SHP77 treated with DMSO at 0.1 percent for 48 hours (cell line): ENCODE results near the gene AQP5.
A peak's percentile ranks its signal among the peaks of the same experiment; 100 is the strongest.

Experiments
- DNase-seq: peaks from one replicate; lab custom pipeline; 2025; lab: John Stamatoyannopoulos, UW

Gene AQP5

DNA sequence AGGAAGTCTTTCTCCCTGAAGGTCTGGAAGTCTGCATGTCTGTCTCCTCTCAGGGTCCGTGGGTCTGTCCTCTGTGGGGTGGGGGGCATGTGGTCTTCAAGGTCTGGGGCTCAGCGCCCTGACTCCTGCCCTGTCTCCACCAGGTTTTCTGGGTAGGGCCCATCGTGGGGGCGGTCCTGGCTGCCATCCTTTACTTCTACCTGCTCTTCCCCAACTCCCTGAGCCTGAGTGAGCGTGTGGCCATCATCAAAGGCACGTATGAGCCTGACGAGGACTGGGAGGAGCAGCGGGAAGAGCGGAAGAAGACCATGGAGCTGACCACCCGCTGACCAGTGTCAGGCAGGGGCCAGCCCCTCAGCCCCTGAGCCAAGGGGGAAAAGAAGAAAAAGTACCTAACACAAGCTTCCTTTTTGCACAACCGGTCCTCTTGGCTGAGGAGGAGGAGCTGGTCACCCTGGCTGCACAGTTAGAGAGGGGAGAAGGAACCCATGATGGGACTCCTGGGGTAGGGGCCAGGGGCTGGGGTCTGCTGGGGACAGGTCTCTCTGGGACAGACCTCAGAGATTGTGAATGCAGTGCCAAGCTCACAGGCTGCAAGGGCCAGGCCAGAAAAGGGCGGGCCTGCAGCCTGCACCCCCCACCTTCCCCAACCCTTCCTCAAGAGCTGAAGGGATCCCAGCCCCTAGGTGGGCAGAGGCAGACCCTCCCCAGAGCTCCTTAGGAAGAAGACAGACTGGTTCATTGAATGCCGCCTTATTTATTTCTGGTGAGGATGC is 3.4 kb downstream of the AQP5 start:
- no peak for DNase-seq

DNA sequence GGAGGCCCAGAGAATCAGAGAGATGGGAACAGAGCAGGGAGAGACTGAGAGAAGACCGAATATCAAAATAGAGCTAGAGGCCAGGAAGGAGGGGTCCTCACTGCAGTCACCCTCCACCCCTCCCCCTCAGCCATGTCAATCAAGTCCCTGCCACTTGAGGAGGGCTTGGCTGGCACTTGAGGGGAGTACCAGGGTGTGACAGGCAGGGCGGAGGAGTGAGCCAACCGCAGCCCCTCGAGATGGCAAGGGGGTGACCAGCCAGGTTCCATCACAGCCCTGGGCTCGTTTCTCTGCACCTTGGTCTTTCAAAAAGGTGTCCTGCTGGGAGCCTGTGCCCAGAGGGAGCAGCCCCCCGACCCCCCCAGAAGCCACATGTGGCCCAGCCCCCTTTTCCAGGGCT is 4.2 kb downstream of the AQP5 start:
- DNase-seq = no peak

DNA sequence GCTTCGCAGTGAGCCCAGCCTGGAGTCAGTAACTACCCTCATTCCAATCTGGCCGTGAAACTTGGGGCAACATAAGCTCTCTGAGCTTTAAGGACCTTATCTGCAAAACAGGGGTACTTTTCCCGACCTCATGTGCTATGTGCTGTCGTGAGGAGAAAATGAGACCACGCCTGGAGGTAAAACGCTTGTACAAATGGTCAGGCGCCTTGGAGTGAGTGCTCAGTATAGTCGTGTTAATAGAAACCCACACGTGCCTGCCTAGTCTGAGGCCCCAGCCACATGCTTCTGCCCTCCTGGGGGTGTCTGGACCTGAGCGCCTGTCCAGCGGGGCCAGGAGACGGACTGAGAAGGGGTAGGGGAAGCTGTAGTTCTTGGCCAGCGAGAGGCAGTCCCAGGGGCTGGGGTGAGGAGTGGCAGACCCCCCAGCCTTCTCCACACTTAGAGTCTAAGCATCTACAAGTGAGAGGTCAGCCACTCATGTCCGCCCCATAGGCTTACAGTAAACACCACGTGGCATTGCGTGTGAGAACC is 4.9 kb downstream of the AQP5 start:
- DNase-seq = no peak

DNA sequence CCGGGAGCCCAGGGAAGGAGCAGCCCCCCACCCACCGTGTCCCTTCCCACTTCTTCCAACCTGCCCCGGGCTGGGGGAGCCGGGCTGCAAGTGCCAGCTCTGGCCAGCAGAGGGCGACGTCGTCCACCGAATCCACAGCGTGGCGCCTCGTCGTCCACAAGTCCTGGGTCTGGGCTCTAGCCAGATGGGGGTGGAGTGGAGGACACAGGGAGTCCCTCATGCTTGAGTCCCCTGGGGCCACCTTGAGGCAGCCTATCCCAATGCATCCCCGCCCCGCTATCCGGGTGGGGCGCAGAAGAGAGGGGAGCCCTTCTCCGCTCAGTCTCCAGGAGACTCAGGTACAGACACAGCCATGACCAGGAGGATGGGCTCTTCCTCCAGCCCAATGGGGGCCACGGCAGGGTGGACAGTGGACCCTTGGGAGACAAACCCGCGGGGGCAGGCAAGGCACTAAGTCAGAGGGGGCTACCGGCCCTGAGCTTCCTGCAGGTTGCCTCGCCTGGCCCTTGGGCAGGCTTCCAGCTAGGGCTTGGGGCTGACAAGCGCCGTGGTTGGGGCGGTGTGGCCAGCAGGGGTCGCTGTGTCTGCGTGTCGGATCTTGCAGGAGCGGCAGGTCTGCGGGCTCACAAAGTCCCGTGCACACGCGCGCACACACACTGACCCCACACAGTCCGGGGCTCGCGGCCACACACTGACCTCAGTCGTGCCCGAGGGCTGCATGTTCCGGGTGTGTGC is 5.5 kb downstream of the AQP5 start:
- peak; percentile 27 for DNase-seq

DNA sequence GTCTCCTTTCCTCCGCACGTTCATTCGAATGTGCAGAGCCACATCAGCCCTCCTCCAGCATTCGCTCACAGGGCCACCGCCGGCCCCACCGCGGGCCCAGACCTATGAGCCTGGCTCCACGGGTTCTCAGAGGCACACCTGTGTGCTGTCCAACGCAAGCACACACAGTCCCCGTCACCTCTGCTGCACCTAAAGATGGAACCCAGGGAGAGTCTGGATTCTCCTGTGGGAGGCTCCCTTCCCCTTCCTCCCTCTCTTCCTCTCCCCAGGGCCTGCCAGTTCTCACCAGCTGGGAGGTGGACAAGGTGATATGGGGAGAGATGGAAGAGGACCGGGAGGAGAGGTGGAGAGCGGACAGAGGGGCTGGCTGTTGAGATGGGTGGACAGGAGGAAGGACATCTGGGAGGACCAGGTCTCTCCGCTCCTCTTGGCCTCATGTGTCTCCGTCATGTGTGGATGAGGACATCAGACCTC is 6.1 kb downstream of the AQP5 start:
- DNase-seq = no peak

DNA sequence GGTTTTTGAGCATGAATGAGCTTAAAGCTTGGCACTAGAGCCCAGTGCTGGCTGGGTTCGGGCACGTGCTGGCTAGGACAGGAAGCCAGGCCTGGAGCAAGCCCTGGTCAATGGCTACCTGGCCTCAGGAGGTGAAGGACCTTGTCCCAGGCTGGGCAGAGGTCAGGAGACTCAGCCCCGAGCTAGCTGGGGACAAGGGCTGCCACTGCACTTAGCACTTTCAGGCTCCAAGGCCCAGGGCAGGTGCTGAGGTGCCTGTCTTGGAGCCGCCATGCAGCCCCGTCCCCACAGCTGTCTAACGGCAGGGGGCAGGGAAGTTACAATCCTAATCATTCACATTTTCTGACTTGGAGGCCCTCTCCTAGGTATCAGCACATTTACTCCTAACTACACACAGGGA is 6.8 kb downstream of the AQP5 start:
- DNase-seq = no peak

DNA sequence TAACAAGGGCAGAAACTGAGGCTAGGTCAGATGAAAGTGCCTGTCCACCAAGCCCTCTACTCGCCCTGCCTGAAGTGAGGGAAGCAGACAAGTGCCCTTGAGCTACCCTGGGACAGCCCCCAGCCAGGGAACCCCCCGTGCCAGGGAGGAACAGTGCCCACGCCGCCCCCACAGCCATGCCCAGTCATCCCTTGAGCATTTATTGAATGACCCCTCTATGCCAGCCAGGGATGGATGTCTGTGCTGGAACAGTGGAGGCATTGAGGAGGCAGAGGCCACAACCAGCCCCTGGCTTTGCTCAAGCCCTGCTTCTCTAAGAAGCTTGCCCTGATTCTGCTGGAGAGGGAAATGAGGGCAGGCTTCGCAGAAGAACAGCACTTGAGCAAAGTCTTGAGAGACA is 7.4 kb downstream of the AQP5 start:
- no peak for DNase-seq

DNA sequence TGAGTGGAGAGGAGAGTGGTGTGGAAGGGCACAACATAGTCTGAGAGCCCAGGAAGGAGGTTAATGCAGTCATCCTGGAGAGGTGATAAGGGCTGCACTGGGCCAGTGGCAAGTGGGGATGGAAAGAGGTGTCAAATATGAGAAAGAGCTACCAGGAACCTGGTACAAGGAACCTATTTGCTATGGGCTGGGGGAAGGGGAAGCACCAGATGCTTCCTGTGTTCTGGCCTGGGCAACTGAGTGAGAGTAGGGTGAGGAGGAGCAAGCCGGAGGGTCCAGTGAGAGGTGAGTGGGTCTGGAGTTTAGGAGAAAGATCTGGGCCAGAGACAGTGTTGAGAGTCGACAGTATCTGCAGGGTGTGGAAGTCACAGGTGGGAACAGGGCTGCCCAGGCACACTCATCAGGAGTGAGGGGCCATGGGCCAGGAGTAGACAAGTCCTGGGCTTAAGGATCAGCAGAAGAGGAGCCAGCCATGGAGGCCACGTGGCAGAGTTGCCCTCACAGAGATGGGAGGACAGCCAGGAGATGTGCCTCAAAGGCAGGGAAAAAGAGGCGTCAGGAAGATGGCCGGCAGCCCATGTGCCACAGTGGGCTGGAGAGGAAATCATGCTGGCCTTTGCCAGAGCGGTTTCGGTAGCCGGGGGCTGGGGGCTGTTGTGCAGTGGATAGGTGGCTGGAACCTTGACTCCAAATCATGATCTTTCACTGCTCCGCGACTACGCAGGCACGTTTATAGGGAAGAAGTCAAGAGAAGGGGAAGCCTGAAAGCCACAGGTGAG is 8.2 kb downstream of the AQP5 start:
- no peak for DNase-seq

DNA sequence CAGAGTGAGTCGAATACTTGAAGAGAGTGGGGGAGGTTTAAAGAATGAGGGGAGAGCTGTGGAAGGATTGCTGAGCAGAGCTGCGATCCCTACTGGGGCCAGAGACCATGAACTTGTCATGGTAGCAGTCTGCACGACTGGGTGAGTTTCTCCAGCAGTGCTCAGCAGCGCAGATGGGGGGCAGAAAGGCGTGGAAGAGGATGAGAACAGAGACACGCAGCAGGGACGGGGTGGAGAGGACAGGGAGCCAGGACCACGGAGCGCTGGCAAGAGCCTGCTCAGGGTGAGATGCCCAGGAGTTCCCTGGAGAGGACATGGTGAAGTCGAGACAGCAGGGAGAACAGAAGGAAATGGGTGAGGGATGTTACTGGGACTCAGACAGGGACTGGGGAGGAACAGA is 9.0 kb downstream of the AQP5 start:
- DNase-seq = no peak

DNA sequence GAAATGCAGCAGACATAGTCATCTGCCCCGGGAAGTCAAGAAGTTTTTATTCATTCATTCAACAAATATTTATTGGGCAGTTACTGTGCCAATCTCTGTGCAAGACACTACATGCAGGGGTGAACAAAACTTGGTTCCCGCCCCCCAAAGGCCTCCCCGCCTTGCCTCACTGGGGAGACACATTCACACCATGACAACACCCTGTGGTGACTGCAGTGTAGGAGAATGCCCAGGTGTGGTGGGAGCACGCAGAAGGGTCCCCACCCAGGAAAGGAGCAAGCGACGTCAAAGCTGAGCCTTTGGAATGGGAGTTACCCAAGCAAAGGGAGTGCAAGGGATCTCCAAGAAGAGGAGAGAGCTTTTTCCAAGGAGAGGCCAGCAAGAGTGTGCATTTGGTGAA is 9.5 kb downstream of the AQP5 start:
- DNase-seq = no peak

DNA sequence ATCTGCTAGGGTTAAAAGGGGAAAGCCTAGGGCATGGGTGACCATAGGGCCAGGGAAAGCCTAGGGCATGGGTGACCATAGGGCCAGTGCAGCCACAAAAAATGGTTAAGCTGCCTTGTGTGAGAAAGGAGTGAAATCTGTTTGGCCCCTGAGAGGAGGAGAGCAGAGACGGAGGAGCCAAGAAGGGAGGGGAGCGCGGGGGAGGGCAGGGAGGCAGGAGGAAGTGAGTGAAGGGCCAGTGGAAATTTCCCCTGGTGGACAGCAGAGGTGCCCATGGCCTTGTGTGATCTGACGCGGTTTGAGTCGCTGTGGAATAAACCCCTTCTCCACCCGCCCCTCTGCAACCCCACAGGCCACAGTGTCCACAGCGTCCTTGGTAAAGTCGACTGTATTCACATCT is 10.5 kb downstream of the AQP5 start:
- no peak for DNase-seq

DNA sequence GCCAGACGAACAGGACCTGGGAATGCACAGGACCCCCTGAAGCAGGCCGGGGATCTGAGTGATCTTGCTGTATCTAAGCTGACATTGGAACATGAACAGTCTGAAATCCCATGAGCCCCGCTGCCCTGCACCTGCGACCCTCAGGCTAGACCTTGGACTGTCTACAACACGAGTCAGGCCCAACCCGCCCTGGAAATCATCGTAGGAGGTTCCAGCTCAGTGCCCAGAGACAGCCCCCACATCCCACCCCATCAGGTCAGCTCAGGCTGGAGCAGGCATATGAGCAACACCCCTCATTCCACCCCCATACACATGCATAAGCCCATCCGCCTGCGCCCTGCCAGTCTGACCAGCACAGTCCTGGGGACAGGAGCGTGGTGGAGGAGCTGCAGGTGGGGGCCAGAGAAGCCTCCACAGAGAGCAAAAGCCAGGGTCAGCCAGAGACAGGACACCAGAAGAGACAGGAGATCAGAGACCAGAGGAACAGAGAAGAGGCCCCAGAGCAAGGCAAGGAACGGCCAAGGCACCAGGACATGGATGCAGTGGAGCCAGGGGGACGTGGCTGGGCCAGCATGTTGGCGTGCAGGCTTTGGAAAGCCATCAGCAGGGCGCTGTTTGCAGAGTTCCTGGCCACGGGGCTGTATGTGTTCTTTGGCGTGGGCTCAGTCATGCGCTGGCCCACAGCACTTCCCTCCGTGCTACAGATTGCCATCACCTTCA is 11.1 kb downstream of the AQP5 start, which contains the start of gene AQP6:
Gene AQP6 (plus strand): TSS at position 307 of the 720 bp plus-strand sequence. CDS start 227 bp downstream, at position 534.
- no peak for DNase-seq

DNA sequence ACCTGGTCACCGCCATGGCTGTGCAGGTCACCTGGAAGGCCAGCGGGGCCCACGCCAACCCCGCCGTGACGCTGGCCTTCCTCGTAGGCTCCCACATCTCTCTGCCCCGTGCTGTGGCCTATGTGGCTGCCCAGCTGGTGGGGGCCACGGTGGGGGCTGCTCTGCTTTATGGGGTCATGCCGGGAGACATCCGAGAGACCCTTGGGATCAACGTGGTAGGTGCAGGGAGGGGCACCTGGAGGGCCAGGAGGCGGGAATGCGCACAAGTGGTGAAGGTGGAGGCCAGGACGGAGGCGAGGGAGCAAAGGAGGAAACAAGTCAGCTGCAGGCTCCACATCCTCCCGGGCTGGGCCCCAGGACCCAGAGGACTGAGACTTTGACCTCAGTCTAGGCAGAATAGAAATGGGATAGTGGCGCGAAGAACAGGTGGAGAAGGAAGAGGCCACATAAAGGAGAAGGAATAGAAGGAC is 11.7 kb downstream of the AQP5 start:
- no peak for DNase-seq

DNA sequence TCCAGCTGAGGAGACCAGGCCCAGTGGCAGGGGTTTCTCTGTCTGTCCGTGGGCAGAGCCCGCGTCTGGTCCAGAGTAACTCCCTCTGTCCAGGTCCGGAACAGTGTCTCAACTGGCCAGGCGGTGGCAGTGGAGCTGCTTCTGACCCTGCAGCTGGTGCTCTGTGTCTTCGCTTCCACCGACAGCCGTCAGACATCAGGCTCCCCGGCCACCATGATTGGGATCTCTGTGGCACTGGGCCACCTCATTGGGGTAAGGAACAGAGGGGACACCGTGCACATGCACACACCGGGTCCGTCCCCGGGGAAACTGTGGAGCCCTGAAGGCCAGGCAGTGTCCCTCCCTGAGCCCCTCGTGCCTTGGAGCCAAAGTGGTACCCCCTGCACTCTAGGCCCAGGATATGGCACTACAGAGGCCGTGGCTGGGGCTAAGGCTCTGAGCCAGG is 12.6 kb downstream of the AQP5 start:
- DNase-seq = peak; percentile 15

DNA sequence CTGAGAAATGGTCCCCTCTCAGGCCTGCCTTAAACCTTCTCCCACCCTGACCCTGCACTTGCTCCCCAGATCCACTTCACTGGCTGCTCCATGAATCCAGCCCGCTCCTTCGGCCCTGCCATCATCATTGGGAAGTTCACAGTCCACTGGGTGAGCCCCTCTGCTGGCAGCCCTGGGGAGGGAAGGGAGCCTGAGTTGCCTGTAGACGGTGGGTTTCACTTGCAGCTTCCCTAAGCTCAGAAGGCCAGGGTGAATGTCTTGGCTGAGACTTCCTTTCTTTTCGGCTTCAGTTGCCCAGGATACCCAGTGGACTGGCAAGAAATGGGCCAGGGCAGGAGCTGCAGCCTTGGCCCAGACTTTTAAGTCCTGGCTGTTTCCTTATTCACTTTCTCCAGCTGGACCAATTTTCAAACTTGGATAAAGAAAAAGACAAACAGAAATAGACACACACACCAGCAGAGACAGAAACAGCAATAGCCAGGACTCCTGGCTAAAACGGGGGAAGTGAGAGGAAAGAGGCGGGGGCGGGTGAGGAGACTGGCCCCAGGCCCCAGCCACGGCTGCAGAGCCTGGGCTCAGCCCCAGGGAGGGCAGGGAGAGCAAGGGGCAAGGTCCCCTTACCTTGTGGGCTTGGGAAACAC is 13.1 kb downstream of the AQP5 start:
- DNase-seq = no peak

DNA sequence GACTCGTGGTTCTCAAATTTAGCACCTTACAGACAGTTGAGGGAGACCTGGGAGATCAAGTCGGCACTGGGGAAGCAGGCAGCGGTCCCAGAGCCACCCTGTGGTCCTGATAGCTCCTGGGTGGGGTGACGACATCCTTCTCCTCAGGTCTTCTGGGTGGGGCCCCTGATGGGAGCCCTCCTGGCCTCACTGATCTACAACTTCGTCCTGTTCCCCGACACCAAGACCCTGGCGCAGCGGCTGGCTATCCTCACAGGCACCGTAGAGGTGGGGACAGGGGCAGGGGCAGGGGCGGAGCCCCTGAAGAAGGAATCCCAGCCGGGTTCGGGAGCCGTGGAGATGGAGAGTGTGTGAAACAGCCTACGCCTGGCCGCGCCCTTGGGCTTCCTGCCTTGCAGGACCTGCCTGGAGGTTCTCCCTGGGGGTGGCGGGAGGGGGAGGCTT is 13.7 kb downstream of the AQP5 start:
- DNase-seq = no peak

DNA sequence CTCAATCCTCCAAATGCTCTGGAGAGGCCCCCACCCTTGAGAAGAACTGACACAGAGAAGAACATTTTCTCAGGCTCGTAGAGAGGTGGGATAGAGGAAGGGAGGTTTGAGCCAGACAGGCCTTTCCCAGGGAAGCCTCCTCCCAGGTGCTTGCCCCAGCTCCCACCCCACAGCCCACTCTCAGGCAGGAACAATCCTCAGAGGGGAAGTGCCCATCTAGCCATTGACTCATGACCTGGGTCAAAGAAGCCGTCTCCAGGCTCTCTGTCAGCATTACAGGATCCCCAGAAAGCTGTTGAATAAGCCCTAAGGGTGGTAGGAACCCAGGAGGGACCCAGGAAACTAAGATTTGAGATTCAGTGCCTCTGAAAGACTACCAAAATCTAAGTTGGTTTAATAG is 14.9 kb downstream of the AQP5 start:
- no peak for DNase-seq

DNA sequence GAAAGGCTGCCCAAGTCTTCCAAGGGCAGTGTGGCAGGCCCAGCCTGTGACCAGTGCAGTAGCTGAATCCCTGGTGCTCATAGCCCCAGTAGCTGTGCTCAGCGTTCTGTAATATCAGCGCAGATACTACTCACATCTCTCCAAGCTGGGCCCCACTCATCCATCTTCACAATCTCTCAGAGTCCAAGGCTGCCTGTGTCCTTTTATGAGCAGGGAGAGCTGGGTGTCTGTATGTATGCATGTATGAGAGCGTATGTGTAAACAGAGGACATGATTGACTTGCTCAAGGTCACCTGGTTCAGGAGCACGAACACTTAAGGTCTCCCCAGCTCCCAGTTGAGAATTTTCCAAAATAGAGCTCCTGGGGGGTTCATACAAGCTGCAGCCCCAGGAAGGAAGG is 16.5 kb downstream of the AQP5 start:
- no peak for DNase-seq

DNA sequence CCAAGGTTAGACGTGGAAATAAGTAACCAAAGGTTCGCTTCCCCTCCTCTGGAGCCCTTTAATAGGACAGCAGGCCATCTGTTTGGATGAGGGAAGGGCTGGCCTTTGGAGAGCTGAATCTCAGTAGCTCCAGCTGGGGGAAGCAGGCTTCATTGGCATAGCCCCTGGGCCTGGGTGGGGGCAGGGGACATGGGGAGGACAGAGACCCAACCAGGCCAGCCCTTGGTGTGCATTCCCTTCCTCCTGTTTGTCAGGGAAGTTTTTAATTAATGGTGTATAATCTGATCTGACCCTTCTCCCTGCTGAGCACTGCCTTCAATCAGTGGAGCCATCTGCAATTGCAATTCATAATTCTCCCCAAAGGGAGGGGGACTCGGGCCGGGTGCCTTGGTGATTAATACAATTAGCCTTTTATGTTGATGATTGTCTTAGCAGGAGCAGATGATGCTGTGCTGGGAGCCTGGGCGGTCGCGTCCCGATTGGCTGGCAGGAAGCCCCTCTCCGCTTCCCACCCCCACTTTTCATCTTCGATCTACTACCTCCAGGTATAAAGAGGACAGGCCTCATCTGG is 17.4 kb downstream of the AQP5 start:
- no peak for DNase-seq

DNA sequence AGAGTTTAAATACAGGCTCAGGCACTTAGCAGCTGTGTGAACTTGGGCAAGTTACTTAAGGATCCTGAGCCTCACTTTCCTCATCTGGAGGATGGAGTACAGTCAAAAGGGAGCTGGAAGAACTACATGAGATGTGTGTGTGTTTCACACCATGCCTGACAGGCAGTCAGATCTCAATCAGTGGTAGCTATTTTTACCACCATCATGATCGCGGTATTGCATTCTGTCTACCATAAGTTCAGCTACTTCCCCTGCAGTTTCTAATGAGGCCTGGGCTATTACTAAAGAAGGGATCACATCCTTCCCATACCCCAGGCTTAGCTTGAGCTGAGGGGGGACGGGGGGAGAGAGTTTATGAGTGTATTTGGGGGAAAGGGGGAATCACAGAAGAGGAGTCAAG is 18.1 kb downstream of the AQP5 start:
- DNase-seq = no peak
